ENCODE measurements around the gene SCN5A. TPM values are rescaled to one million over a fixed set of nuclear protein-coding genes. Genes with fewer than 3 reads are reported as not detected.

The SCN5A gene
- total RNA-seq, 4 donors from 2014 or later: 0.39 to 0.42 TPM; not detected in 2

- no peak for TF ChIP-seq POLR2A (IDR thresholded peaks at IDR 0.05)
- H3K4me3 ChIP-seq (ENCODE audit: low read depth, poor library complexity, severe bottlenecking): no peak overlapping the region
- intact Hi-C loops (cut with DNase I; ENCODE audit: low total_unique reads): loop anchor here (10.0 kb wide), 1 partner anchor 471 kb away; no protein-coding TSS in a partner anchor
- DNase-seq (ENCODE audit: low spot score in 2 of 2): no peak
- WGBS, 2 donors: 91 to 94% methylated on average over 5 of the region's 5 CpGs
Measured at GRCh38 chr3:38524141-38524739, 125.2 kb downstream of the SCN5A start.

DNA sequence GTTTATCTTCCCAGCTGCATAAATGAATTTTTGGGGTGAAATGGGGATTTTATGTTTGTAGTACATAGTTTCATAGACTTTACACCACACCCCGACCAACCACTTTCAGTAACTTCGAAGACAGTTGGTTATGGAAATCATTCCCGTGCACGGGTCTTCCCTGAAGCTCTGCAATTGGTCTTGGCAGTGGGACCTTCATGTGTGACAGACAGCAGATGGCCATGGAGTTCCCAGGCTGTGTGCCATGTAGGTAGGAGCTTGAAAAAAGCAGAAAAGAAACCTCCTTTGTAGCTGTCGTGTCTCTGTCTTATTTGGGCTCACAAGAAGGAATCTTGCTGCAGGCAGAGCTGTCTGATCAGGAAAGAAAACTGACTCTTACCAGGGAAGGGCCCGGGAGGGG is 127.5 kb downstream of the SCN5A start:
- WGBS, 2 donors: 83 to 90% methylated on average over 6 of the region's 6 CpGs
- TF ChIP-seq POLR2A (IDR thresholded peaks at IDR 0.05) (no peak), CTCF (IDR thresholded peaks at IDR 0.05) (no peak)
- no peak overlapping the region for H3K4me3 ChIP-seq (ENCODE audit: low read depth, poor library complexity, severe bottlenecking)
- intact Hi-C loops (cut with DNase I; ENCODE audit: low total_unique reads): loop anchor here (2.0 to 10.0 kb wide), 2 partner anchors 129 to 473 kb away; no protein-coding TSS in a partner anchor
- no peak for DNase-seq (ENCODE audit: low spot score in 2 of 2)

DNA sequence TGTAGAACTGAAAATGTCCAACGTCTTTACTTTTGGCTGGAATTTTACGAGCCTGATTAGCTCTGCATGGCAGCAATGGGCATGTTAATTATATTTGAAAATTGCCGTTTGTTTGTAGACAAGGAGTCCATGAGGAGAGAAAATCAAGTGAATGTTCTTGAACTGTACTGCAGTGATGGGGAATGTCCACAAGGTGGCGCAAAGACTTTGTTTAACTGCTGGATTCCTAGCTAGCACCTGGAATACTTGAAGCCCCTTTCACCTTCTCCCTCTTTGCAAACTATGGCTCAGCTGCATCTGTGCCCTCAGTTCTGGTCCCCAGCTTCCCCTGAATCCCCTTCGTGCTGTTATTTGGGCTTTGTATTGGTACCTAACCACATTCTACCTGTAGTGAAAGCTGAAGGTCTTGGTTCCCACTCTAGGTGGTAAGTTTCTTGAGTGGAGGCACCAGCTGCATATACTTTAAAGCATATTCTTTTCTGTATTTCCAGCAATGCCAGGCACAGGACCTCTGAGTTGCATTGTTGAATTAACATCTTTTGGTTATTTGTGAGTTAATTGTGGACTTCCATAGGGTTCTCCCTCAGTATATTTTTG is 128.0 kb downstream of the SCN5A start:
- TF ChIP-seq CTCF (IDR thresholded peaks at IDR 0.05): peak in 1 of 3 donors; percentile 55
- no peak for TF ChIP-seq POLR2A (IDR thresholded peaks at IDR 0.05)
- no peak overlapping the region for H3K4me3 ChIP-seq (ENCODE audit: low read depth, poor library complexity, severe bottlenecking)
- WGBS, 2 donors: 0 to 7% methylated on average over 5 of the region's 5 CpGs
- intact Hi-C loops (cut with DNase I; ENCODE audit: low total_unique reads): loop anchor here (10.0 kb wide), 1 partner anchor 473 kb away; no protein-coding TSS in a partner anchor
- peak in 1 of 2 donors; percentile 59 for DNase-seq (ENCODE audit: low spot score in 2 of 2)

GRCh38 chr3:38519651-38520050 is 129.8 kb downstream of the SCN5A start:
- DNase-seq (ENCODE audit: low spot score in 2 of 2): no peak
- 59 to 63% methylated on average over 5 of the region's 5 CpGs for WGBS, 2 donors
- no peak overlapping the region for H3K4me3 ChIP-seq (ENCODE audit: low read depth, poor library complexity, severe bottlenecking)
- intact Hi-C loops (cut with DNase I; ENCODE audit: low total_unique reads): loop anchor here (10.0 kb wide), 1 partner anchor 475 kb away; no protein-coding TSS in a partner anchor
- TF ChIP-seq CTCF (IDR thresholded peaks at IDR 0.05) (no peak), POLR2A (IDR thresholded peaks at IDR 0.05) (no peak)

- no peak for DNase-seq (ENCODE audit: low spot score in 2 of 2)
- TF ChIP-seq POLR2A (IDR thresholded peaks at IDR 0.05): no peak
- TF ChIP-seq CTCF (IDR thresholded peaks at IDR 0.05): no peak
- H3K4me3 ChIP-seq (ENCODE audit: low read depth, poor library complexity, severe bottlenecking): no peak overlapping the region
- intact Hi-C loops (cut with DNase I; ENCODE audit: low total_unique reads): no loop called here
- 25 to 30% methylated on average over 1 of the region's 1 CpG for WGBS, 2 donors
Measured at GRCh38 chr3:38519000-38519399, 130.5 kb downstream of the SCN5A start.

DNA sequence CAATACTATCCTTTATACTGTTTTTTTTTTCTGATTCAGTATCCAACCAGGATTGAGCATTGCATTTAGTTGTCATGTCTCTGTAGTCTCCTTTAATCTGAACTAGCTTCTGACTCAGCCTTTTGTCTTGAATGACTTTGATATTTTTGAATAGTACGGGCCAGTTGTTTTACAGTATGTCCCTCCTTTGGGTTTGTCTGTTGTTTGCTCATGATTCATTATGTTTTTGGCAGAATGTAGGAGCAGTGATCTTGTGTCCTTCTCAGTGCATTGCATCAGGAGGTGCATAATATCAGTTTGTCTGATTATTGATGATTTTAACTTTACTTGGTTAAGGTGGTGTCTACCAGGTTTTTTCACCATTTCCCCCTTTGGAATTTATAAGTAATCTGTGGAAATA is 132.8 kb downstream of the SCN5A start:
- intact Hi-C loops (cut with DNase I; ENCODE audit: low total_unique reads): no loop called here
- WGBS, 2 donors: 48 to 52% methylated on average over 1 of the region's 1 CpG
- no peak overlapping the region for H3K4me3 ChIP-seq (ENCODE audit: low read depth, poor library complexity, severe bottlenecking)
- TF ChIP-seq POLR2A (IDR thresholded peaks at IDR 0.05): no peak
- no peak for TF ChIP-seq CTCF (IDR thresholded peaks at IDR 0.05)
- DNase-seq (ENCODE audit: low spot score in 2 of 2): no peak
